WTC11 (cell line): ENCODE data around the gene TSSC4. TPM values are rescaled to one million over a fixed set of nuclear protein-coding genes. Genes with fewer than 3 reads are reported as not detected.

Experiments used
- ATAC-seq: fragments of 200-7000 bp; cut with Tn5 transposase; 2 replicates; pipeline ENCODE4 v1.10.0; 2021; ENCODE audit warnings: mild to moderate bottlenecking, moderate library complexity
- CTCF ChIA-PET: fragments of 300-600 bp; sonication (Branson Sonifier 250); formaldehyde crosslinking; loops from one replicate; lab custom pipeline; 2021; ENCODE audit warnings: antibody characterized with exemption; lab: Charles Lee
- POLR2A ChIA-PET: fragments of 350-600 bp; sonication (Branson Sonifier 250); formaldehyde crosslinking; loops from one replicate; lab custom pipeline; 2021; ENCODE audit warnings: antibody characterized with exemption; lab: Charles Lee
- DNase-seq: peaks from one replicate; pipeline ENCODE4 v3.0.0; 2021; ENCODE audit warnings: low spot score
- H3K27ac Mint-ChIP-seq: 2 replicates; pipeline ENCODE4 v1.8.0; 2021; ENCODE audit warnings: mixed read lengths
- H3K27me3 Mint-ChIP-seq: 2 replicates; pipeline ENCODE4 v1.8.0; 2021; ENCODE audit warnings: low read depth, mild to moderate bottlenecking, moderate library complexity, mixed read lengths
- H3K36me3 Mint-ChIP-seq: 2 replicates; pipeline ENCODE4 v1.8.0; 2021; ENCODE audit warnings: mixed read lengths
- H3K4me1 Mint-ChIP-seq: 2 replicates; pipeline ENCODE4 v1.8.0; 2022; ENCODE audit warnings: mixed read lengths
- H3K4me3 Mint-ChIP-seq: 2 replicates; pipeline ENCODE4 v1.8.0; 2021; ENCODE audit warnings: mild to moderate bottlenecking, moderate library complexity, mixed read lengths
- H3K9me3 Mint-ChIP-seq: 2 replicates; pipeline ENCODE4 v1.8.0; 2021; ENCODE audit warnings: mixed read lengths
- CREM ChIP-seq: sonication (generic); formaldehyde crosslinking; IDR thresholded peaks from 2 replicates; pipeline ENCODE4 v1.8.1; 2022; ENCODE audit warnings: mild to moderate bottlenecking, missing genetic modification reagents, moderate library complexity
- IRF2 ChIP-seq: sonication (generic); formaldehyde crosslinking; IDR thresholded peaks from 2 replicates; pipeline ENCODE4 v1.8.0; 2022; ENCODE audit warnings: low read depth, missing genetic modification reagents, borderline replicate concordance
- JAZF1 ChIP-seq: fragments of 250-450 bp; sonication (Bioruptor Pico); IDR thresholded peaks from 2 replicates; pipeline ENCODE4 v1.9.0; 2021; ENCODE audit warnings: moderate library complexity, mild to moderate bottlenecking, inconsistent platforms
- MXD4 ChIP-seq: fragments of 250-450 bp; sonication (Bioruptor Pico); IDR thresholded peaks from 2 replicates; pipeline ENCODE4 v1.8.0; 2021; ENCODE audit warnings: mild to moderate bottlenecking, moderate library complexity, borderline replicate concordance
- NFATC4 ChIP-seq: fragments of 250-450 bp; sonication (Bioruptor Pico); IDR thresholded peaks from 2 replicates; pipeline ENCODE4 v1.9.0; 2021; ENCODE audit warnings: mild to moderate bottlenecking
- NFYB ChIP-seq: sonication (generic); formaldehyde crosslinking; conservative IDR thresholded peaks from 2 replicates; pipeline ENCODE4 v1.8.0; 2022; ENCODE audit warnings: low read depth, missing genetic modification reagents
- NR1H2 ChIP-seq: sonication (generic); formaldehyde crosslinking; IDR thresholded peaks from 2 replicates; pipeline ENCODE4 v1.9.0; 2021; ENCODE audit warnings: mild to moderate bottlenecking, moderate library complexity, missing genetic modification reagents
- SMAD3 ChIP-seq: sonication (generic); formaldehyde crosslinking; IDR thresholded peaks from 2 replicates; pipeline ENCODE4 v1.8.0; 2022; ENCODE audit warnings: missing genetic modification reagents, mild to moderate bottlenecking, borderline replicate concordance
- ZBTB21 ChIP-seq: sonication (generic); formaldehyde crosslinking; IDR thresholded peaks from 2 replicates; pipeline ENCODE4 v1.8.1; 2023; ENCODE audit warnings: mild to moderate bottlenecking, missing genetic modification reagents, borderline replicate concordance
- ZNF138 ChIP-seq: sonication (generic); formaldehyde crosslinking; conservative IDR thresholded peaks from 2 replicates; pipeline ENCODE4 v1.8.1; 2022; ENCODE audit warnings: mild to moderate bottlenecking, moderate library complexity, missing genetic modification reagents
- total RNA-seq: library from RNA; stranded (reverse); gene quantifications from 3 replicates; pipeline ENCODE4 v1.2.3, GENCODE V29; 2021
- TF ChIP-seq, protein P1 (sequence below): fragments of 250-450 bp; sonication (Bioruptor Pico); IDR thresholded peaks from 2 replicates; pipeline ENCODE4 v1.9.0; 2021; ENCODE audit warnings: mild to moderate bottlenecking
- TF ChIP-seq, protein P2 (sequence below): sonication (generic); formaldehyde crosslinking; IDR thresholded peaks from 2 replicates; pipeline ENCODE4 v1.8.0; 2022; ENCODE audit warnings: mild to moderate bottlenecking, missing genetic modification reagents
- TF ChIP-seq, protein P3 (sequence below): sonication (generic); formaldehyde crosslinking; IDR thresholded peaks from 2 replicates; pipeline ENCODE4 v1.8.1; 2023; ENCODE audit warnings: mild to moderate bottlenecking, missing genetic modification reagents, moderate library complexity

TSSC4 gene
- total RNA-seq, 1 experiment from 2014 or later, result 41.4 TPM

DNA sequence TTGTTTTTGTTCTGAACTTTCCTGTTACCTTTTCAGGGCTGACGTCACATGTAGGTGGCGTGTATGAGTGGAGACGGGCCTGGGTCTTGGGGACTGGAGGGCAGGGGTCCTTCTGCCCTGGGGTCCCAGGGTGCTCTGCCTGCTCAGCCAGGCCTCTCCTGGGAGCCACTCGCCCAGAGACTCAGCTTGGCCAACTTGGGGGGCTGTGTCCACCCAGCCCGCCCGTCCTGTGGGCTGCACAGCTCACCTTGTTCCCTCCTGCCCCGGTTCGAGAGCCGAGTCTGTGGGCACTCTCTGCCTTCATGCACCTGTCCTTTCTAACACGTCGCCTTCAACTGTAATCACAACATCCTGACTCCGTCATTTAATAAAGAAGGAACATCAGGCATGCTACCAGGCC, 3.5 kb upstream of the TSSC4 start (continued):
- TF ChIP-seq, protein P1, sequence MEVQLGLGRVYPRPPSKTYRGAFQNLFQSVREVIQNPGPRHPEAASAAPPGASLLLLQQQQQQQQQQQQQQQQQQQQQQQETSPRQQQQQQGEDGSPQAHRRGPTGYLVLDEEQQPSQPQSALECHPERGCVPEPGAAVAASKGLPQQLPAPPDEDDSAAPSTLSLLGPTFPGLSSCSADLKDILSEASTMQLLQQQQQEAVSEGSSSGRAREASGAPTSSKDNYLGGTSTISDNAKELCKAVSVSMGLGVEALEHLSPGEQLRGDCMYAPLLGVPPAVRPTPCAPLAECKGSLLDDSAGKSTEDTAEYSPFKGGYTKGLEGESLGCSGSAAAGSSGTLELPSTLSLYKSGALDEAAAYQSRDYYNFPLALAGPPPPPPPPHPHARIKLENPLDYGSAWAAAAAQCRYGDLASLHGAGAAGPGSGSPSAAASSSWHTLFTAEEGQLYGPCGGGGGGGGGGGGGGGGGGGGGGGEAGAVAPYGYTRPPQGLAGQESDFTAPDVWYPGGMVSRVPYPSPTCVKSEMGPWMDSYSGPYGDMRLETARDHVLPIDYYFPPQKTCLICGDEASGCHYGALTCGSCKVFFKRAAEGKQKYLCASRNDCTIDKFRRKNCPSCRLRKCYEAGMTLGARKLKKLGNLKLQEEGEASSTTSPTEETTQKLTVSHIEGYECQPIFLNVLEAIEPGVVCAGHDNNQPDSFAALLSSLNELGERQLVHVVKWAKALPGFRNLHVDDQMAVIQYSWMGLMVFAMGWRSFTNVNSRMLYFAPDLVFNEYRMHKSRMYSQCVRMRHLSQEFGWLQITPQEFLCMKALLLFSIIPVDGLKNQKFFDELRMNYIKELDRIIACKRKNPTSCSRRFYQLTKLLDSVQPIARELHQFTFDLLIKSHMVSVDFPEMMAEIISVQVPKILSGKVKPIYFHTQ (CRISPR knock-in tag), result no peak
- TF ChIP-seq CREM (CRISPR knock-in tag), result no peak
- TF ChIP-seq, protein P2, sequence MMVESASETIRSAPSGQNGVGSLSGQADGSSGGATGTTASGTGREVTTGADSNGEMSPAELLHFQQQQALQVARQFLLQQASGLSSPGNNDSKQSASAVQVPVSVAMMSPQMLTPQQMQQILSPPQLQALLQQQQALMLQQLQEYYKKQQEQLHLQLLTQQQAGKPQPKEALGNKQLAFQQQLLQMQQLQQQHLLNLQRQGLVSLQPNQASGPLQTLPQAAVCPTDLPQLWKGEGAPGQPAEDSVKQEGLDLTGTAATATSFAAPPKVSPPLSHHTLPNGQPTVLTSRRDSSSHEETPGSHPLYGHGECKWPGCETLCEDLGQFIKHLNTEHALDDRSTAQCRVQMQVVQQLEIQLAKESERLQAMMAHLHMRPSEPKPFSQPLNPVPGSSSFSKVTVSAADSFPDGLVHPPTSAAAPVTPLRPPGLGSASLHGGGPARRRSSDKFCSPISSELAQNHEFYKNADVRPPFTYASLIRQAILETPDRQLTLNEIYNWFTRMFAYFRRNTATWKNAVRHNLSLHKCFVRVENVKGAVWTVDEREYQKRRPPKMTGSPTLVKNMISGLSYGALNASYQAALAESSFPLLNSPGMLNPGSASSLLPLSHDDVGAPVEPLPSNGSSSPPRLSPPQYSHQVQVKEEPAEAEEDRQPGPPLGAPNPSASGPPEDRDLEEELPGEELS (CRISPR knock-in tag), result no peak
- TF ChIP-seq NR1H2 (CRISPR knock-in tag), result no peak
- TF ChIP-seq, protein P3, sequence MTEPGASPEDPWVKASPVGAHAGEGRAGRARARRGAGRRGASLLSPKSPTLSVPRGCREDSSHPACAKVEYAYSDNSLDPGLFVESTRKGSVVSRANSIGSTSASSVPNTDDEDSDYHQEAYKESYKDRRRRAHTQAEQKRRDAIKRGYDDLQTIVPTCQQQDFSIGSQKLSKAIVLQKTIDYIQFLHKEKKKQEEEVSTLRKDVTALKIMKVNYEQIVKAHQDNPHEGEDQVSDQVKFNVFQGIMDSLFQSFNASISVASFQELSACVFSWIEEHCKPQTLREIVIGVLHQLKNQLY, result no peak
- no peak for TF ChIP-seq JAZF1 (CRISPR knock-in tag)
- TF ChIP-seq ZNF138 (CRISPR knock-in tag), result no peak

DNA sequence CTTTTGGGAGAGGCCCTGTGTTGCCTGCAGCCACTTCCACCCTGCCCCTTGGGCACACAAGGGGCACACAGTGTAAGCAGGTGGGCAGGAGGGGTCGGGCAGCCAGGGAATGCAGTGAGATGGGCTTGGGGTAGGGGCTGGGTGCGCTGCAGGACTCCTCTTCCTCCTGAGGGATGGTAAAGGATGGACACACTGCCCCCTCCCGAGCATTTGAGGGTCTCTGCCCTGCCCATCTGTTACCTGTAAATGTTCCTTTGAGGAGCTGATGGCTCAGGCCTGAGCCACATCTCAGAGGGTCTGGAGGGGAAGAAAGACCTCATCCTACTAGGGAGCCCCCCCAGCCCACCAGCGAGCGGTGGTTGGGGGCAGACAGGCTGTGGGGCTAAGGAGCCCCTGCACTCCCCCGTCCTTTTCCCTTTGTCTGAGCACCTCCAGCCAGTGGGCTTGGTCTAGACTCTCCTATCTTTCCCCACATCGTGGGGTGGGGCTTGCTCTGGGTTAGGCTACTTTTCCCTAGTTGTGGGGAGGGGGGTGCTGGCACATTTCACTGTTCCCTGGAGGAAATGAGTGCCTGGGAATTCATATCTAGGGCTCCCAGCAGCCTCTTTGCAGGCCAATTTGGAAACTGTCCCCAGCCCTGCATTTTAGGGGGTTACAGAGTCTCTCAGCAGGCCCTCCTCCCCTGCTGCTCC, 1.7 kb upstream of the TSSC4 start:
- no peak for ATAC-seq
- TF ChIP-seq ZBTB21 (CRISPR knock-in tag), result no peak
- TF ChIP-seq IRF2 (CRISPR knock-in tag), result no peak
- H3K9me3 Mint-ChIP-seq, result no peaks in the 10 kb centered on the region
- no peak for DNase-seq
- H3K27ac Mint-ChIP-seq, result peak overlapping the region; percentile 82
- H3K36me3 Mint-ChIP-seq, result peaks cover 15% of the 10 kb centered on the region
- CTCF ChIA-PET, result interaction anchor here (0.9 to 7.7 kb wide), 4 partner anchors 20 to 94 kb away, joined by 3 to 81 read pairs (median 33); no protein-coding TSS in a partner anchor
- H3K4me1 Mint-ChIP-seq, result peaks cover 5% of the 10 kb centered on the region; the same call in 1 of the 2 replicates
- no peaks in the 10 kb centered on the region for H3K27me3 Mint-ChIP-seq
- POLR2A ChIA-PET, result no interaction called here
- H3K4me3 Mint-ChIP-seq, result peak overlapping the region; percentile 83

DNA sequence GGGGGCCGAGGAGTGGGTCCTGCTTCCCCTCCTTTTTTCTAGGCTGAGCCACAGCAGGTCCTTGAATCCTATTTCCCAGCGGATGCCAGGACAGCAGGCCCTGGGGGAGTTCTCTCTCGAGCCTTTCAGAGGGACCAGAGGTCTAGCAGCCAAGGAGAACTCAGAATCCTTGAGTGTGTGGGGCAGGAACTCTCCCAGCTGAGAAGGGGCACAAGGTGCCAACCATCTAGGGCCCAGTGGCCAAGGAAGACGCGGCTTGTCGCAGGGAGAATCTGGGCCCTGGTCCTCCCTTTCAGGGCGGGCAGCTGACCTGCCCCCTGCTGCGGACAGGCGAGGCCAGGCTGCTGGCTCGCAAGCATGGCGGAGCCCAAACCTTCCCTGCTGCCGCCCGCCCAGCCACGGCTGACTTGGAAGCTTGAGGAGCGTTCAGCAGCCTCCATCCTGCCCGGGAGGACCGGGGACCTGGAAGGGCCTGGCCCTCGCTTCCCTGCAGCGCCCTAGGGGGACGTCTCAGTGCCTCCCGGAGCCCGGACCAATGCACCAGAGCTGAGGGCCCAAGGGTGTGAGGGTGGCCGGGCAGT, 972 bp upstream of the TSSC4 start:
- no peak for DNase-seq
- POLR2A ChIA-PET, result interaction anchor here (0.9 to 2.3 kb wide), 3 partner anchors 9 to 89 kb away, joined by 3 to 7 read pairs (median 6); no protein-coding TSS in a partner anchor
- peaks cover 15% of the 10 kb centered on the region for H3K36me3 Mint-ChIP-seq
- H3K4me3 Mint-ChIP-seq, result peak overlapping the region; percentile 83
- CTCF ChIA-PET, result interaction anchor here (0.9 to 7.7 kb wide), 11 partner anchors 12 to 202 kb away, joined by 3 to 81 read pairs (median 7); partner anchors contain the start of gene CD81
- peaks cover 5% of the 10 kb centered on the region; the same call in 1 of the 2 replicates for H3K4me1 Mint-ChIP-seq
- ATAC-seq, result no peak
- H3K27me3 Mint-ChIP-seq, result no peaks in the 10 kb centered on the region
- 0 out of 2 replicates have a peak, but pooled peaks have one; percentile 7 for TF ChIP-seq SMAD3
- TF ChIP-seq MXD4, result no peak
- TF ChIP-seq NFYB (CRISPR knock-in tag), result 0 out of 2 replicates have a peak, but pooled peaks have one; percentile 9
- 0 out of 2 replicates have a peak, but pooled peaks have one; percentile 6 for TF ChIP-seq NFATC4
- H3K27ac Mint-ChIP-seq, result no peak overlapping the region
- H3K9me3 Mint-ChIP-seq, result no peaks in the 10 kb centered on the region
